GM21423 (cell line): ENCODE results near the gene RAD23A.

Source experiments
- ATAC-seq: cut with Tn5 transposase; IDR thresholded peaks from one replicate; pipeline ENCODE4 v1.9.1; 2021; ENCODE audit warnings: mild to moderate bottlenecking, moderate library complexity; ENCODE audit not compliant: unreplicated experiment

Gene RAD23A

DNA sequence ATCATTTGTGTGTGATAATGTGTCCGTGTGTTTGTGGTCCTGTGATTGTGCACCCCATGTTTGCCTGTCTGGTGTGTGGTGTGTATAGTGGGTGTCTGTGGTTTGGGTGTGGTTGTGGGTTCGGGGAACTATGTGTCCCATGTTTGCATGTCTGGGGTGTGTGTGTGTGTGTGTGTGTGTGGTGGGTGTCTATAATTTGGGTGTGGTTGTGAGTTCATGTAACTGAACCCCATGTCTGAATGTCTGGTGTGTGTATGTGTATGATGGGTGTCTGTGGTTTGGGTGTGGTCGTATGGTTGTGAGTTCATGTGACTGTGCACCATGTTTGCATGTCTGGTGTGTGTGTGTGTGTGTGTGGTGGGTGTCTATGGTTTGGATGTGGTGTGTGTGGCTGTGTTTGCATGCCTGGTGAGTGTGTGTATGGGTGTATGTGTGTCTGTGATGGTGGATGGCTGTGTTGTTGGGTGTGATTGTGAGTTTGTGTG is 38.5 kb downstream of the RAD23A start:
- ATAC-seq, result no peak

GRCh38 chr19:12984683-12985048 is 39.0 kb downstream of the RAD23A start:
- ATAC-seq, result no peak

DNA sequence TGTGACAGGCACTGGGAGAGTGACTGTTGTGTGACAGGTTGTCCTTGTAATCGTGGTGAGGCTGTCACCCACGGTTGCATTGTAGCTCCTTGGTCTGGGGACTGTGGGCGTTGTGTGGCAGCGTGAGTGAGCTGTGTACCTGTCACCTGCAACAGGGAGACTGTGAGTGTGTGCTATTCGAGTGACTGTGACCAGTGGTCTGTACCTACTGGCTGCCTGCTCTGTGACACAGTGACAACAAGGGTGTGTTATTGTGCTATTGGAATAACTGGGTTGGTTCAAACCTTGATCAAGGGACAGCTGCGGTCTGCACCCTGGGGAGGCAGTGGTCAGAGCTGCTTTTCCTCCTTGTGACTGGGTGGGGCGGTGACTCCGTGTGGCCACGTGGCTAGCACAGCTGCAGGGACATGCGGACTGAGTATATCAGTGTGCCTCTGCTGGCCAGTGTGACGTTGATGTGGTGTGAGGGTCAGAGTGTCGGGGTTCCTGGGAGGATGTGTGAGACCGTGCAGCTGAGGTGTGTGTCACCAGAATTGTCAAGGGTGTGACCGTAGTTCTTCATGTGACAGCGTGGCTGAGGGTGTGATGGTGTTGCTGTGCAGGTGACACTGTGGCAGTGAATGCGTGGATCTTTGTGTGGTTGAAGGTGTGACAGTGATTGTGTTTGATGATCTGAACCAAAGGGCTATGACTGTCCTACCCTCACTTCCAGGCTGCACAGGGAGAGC is 39.6 kb downstream of the RAD23A start:
- ATAC-seq, result no peak

DNA sequence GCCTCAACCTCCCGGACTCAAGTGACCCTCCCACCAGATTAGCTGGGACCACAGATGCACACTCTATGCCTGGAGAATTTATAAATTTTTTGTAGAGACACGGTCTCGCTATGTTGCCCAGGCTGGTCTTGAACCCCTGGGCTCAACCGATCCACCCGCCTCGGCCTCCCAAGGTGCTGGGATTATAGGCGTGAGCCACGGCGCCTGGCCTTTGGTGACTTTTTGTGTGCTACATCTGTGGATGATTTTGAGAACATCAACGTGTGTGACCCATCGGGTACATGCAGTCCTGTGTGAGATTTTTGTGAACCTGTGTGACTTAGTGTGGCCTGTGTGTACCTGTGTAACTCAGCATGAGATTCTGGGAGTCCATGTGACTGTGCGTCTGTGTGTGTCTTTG is 41.1 kb downstream of the RAD23A start:
- ATAC-seq, result no peak

DNA sequence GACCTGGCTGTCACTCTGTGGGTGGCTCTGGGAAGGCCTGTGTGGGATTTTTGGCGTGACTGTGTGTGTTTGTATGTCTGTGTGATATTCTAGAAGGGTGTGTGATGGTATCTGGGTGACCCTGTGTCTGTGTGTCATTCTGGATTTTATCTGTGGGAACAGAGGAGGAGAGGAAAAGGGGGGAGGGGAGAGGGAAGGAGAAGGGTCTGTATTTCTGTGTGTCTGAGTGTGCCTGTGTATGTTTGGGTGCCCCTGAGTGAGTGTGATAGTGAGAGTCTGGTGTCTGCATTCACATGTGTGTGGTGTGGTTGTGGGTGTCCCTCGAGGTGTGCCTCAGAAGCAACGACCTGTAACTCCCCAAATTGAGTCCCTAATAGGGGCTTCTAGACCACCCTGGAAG is 41.5 kb downstream of the RAD23A start:
- ATAC-seq, result no peak

- no peak for ATAC-seq
Observed at GRCh38 chr19:12987781-12988180, 42.1 kb downstream of the RAD23A start.

DNA sequence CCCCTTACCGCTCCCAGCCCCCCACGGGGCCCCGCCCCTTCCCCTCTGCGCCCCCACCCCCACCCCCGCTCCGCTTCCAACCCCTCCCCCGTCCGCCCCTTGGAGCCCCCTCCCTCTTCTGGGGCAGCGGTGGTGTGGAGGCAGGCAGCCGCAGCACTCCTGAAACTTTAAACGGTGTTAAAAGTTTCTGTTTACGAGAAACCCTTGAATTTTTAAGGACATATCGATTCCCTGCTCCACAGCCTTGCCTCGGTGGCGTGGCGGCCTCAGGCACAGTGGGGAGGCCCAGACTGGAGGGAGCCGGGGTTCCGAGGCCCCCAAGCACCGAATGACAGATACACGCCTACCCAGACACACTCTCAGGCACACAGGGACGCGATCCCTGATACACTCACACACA is 44.8 kb downstream of the RAD23A start:
- ATAC-seq, result no peak

GRCh38 chr19:12990853-12991252 is 45.2 kb downstream of the RAD23A start:
- no peak for ATAC-seq

DNA sequence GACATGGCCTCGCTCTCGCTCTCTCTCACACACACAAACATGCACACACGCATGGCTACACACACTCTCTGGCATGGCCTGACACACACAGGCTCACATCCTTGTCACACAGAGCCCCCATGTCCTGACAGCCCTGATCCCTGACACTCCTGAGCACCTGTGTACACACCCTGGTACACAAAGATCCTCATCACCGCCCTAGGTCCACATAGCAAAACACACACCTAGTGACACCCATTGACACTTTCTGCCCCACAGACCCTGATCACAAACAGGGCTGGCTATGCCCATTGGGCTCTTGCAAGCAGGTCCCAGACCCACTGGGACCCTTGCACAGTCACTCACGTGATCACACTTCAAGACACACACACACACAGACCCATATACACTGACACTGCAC is 45.6 kb downstream of the RAD23A start:
- ATAC-seq, result no peak

DNA sequence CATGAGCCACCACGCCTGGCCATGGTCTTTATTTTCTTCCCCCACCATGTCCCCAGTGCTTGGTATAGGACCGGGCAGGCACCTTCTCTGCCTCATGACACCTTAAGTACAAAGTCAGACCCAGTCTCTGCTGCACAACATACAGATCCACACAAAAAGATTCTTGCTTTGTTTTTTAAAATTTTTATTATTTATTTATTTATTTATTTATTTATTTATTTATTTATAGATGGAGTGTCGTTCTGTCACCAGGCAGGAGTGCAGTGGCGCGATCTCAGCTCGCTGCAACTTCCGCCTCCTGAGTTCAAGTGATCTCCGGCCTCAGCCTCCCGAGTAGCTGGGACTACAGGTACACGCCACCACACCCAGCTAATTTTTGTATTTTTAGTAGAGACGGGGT is 47.1 kb downstream of the RAD23A start:
- ATAC-seq, result no peak

- no peak for ATAC-seq
Observed at GRCh38 chr19:12993562-12993961, 47.9 kb downstream of the RAD23A start.

DNA sequence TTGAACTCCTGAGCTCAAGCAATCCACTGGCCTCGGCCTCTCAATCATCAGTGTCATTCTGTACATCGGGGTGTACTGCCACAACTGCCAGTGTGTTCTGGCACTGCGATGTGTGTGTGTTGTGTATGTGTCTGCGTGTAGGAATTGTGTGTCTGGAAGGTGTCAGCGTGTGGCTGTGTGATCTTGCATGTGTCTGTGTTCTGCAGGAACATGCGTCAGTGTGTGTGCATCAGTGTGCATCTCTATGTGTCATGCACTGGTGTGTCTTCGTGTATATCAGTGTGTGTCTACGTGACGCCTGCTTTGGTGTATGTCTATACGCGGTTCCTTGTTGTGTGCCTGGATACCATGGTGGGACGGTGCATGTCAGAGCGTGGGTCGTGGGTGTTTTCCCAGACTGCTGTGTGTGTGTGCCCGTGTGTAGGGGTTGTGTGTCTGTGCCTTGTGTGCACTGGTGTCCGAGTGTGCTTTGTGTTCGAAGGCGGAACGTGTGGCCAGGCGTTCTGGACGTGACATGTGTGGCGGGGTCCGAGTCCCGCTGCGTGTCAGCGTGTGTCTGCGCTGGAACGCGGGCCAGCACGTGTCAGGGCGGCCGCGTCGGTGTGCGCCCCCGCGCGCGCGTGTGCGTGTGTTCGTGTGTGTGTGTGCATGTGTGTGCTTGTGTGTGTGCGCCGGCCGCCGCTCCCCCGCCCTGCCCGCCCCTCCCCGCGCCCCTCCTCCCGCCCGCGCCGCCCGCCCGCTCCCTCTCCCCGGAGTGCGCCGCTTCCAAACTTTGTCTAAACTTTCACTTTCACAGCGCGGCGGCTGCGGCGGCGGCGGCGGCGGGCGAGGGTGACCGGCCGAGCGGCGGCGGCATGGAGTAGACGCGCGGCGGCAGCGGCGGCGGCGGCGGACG is 49.3 kb downstream of the RAD23A start, which contains the start of gene NFIX:
Gene NFIX (plus strand): TSS at position 775 of the 895 bp plus-strand sequence. CDS start 363 bp downstream, outside the sequence.
- no peak for ATAC-seq

GRCh38 chr19:12995596-12996405 is 50.1 kb downstream of the RAD23A start:
- no peak for ATAC-seq

DNA sequence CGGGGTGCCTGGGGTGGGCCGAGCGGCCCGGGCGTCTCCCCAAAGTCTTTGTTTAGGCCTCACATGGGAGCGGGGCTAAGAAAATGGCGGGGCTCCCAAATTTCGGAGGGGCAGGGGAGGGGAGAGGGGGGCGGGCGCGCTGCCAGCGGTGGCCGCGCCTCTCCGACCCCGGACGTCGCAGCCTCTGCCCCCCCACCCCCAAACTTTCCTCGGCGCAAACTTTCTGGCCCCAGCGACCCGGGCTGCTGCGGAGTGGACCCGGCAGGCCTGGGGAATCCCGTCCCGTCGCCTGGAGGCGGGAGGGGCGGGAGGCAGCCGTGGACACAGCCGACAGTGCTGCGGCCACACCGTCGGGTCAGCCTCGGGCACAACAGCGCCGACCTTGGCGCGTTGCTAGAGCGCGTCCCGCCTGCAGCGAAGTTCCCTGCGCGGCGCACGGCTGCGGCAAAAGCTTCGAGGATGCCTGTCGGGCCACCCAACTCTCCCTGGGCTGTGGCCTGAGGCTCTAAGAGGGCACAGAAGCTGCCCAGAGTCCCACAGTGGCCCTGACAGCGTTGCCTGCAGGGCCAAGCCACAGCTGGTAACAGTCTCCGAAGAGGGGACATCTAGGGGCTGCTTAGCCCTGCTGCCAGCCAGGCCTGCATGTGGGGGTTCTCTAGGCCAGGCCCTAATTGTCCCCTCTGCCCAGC is 50.9 kb downstream of the RAD23A start:
- no peak for ATAC-seq

DNA sequence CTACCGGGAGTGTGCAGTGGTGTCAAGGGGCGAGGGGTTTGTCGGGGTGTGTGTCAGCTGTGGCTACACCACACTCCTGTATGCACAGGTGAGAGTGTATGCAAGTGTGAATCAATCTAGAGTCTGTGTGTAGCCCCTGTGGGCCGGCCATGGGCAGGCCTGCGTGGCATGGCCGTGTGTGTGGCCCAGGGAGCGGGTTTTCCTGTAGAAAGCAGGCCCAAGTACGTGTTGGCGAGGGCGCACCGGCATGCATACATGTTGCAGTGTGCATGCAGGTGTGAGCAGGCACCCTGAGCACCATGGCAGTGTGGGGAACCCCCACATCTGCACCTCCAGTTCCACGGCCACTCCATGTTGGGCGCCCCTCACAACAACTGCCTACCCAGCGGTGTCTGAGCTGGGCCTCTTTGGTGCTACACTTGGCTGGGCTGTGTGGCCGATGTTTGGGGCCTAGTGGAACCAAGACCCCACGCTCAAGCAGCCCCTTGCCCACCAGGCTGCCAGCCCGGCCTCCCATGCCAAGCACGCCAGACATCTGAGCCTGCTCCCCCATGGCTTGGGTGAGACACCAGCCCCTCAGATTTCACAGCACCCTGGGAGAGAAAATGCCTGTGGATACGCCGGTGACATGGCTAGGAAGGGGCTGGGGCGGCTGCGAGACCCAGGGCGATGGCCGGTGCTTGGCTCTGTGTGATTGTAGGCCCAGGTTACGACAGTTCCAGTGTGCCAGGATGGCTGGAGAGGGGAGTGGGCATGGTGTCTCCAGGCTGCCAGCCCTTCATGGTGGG is 51.7 kb downstream of the RAD23A start:
- ATAC-seq, result no peak

DNA sequence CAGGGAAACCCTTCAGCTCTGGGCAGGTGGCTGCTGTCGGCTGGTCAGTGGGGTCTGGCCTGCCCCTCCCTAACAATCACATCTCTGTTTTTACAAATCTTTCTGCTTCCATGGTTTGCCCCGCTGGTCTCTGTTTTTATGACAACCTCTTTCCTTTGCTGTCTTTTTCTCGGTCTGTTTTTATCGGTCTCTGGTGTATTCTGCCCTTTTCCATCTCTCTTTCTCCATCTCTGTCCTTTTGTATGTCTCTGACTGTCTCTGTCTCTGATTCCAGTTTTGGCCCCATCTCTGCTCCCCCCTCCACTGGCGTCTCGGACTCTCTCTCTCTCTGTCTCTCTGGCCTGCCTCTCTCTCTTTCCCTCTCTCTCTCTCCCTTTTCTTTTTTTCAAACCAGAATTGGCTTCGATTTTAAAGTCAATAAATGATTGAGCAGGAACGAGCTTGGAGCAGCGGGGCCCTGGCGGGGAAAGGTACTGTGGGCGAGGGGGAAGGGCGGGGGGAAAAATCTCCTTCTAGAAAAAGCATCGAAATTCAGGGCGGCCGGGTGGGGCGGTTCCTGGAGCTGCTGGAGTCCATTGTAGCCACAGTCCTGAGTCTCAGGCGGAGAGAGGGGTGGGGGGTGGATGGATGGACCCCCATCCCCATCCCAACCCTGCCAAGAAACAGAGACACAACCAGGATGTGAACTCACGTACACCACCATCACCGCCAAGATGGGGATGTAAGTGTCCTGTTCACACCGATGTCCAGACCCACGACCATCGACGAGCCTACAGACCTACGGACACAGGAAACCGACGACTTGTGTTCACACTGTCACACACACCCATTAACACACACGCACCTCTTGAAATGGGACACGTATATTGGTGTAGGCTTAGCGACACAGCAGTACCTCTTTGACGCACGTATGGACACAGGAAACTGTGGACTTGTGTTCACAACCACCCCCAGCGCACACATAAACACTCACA is 52.6 kb downstream of the RAD23A start:
- no peak for ATAC-seq

DNA sequence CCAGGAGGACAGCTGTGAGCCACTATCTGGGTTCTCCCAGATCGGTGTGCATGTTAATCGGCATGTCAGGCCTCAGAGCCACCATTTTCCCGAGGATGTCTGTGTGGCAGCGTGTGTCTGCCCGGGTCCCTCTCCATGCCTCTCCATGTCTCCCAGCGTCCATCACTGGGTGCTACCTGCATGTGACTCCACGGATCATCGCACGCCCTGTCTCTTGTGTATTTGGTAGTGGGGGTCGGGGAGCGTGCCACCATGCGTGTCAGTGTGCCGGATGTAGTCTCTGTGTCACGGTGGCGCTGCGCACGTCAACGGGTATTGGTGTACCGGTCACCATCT is 55.5 kb downstream of the RAD23A start:
- no peak for ATAC-seq

DNA sequence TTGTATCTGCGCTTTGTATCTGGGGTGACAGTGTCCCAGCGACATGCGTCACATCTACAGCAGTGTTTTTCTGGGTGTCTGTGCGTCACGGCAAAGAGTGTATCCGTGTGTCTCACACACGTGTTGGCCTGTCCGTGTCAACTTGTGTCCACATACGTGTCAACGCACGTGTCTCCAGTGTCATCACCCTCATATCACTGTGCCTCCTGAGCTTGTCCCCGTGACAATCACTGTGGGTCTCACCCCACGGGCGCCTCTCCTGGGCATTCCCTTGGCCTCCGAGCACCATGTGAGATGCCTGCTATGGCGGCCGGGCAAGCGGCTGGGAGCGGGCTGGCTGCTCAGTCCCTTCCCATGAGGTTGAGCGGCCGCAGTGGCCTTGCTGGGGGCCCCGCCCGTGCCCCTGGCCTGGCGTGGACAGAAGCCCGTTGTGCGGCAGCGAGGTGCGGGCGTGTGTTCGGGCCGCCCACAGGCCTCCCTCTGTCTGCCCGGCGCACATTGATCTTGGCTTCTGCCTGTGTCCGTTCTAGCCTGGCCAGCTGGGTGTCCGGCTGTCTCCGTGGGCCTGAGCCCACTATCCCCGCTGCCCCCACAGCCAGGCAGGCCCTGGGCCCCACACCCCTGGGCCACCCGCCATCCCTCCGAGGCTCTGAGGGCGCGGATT is 56.0 kb downstream of the RAD23A start:
- no peak for ATAC-seq
